K562 (cell line): ENCODE data around the gene ZBTB38. TPM values are rescaled to one million over a fixed set of nuclear protein-coding genes. Genes with fewer than 3 reads are reported as not detected.
A peak's percentile ranks its signal among the peaks of the same experiment; 100 is the strongest.

Experiments used
- ATAC-seq: fragments of 200-7000 bp; cut with Tn5 transposase; 3 replicates; pipeline ENCODE4 v1.9.1; 2020; ENCODE audit warnings: moderate library complexity
- BruUV-seq: library from RNA; stranded (reverse); fragments of 400-500 nt; replicated peaks from 2 replicates; lab custom pipeline; 2021; lab: Mats Ljungman, UMichigan
- CTCF ChIA-PET: fragments of 300-600 bp; formaldehyde crosslinking; extraction: SDS; loops from one replicate; lab custom pipeline; 2021; ENCODE audit warnings: low intra/inter-chr PET ratio; lab: Yijun Ruan, JAX
- POLR2A ChIA-PET: fragments of 300-600, 350-650 bp; sonication (Branson Sonifier 250); formaldehyde crosslinking; extraction: SDS; loops from one replicate; lab custom pipeline; 2021; ENCODE audit warnings: antibody characterized with exemption, inconsistent platforms; lab: Yijun Ruan, JAX
- DNase-seq, 4 experiments: peaks; one replicate each; pipeline versions ENCODE4 v3.0.0 to v3.0.0-alpha.2; 2011 to 2018; ENCODE audit warnings: low spot score in 3 of 4, mixed read lengths in 3 of 4; ENCODE audit errors: extremely low read depth in 1 of 4
- FAIRE-seq: peaks from 2 replicates; lab custom pipeline; 2011; peaks lifted over from hg19 to GRCh38; lab: Jason Lieb, UNC
- H2AFZ ChIP-seq: 2 replicates; pipeline ENCODE4 v1.6.0; 2011; ENCODE audit warnings: low read depth, low read length, control low read depth, inconsistent platforms
- H3K27ac ChIP-seq: fragments of 200-600 bp; 3 replicates; pipeline ENCODE4 v1.8.0; 2011; ENCODE audit warnings: low read depth, mild to moderate bottlenecking, control low read depth, inconsistent platforms, low read length, moderate library complexity, mixed read lengths; ENCODE audit errors: extremely low read depth
- H3K27me3 ChIP-seq, 2 experiments: fragments of 300-600 bp in 1 of 2; 2 replicates in 1 of 2; 3 replicates in 1 of 2; pipeline versions ENCODE4 v1.6.0 to v1.8.0; 2011; ENCODE audit warnings: inconsistent platforms in 2 of 2, low read length in 2 of 2, mild to moderate bottlenecking in 1 of 2, mixed read lengths in 1 of 2, moderate library complexity in 1 of 2; ENCODE audit not compliant: control insufficient read depth in 2 of 2, insufficient read depth in 2 of 2
- H3K36me3 ChIP-seq: fragments of 300-600 bp; 3 replicates; pipeline ENCODE4 v1.8.0; 2011; ENCODE audit warnings: mild to moderate bottlenecking, low read length, inconsistent platforms; ENCODE audit not compliant: control insufficient read depth, insufficient read depth
- H3K4me1 ChIP-seq, 2 experiments: fragments of 200-600 bp in 1 of 2; replicated peaks in 1 of 2; 2 replicates in 1 of 2; 3 replicates in 1 of 2; pipeline versions ENCODE4 v1.5.1 to v1.8.0; 2011; ENCODE audit warnings: inconsistent platforms in 2 of 2, low read length in 2 of 2, mild to moderate bottlenecking in 1 of 2, mixed read lengths in 1 of 2, moderate library complexity in 1 of 2; ENCODE audit not compliant: control insufficient read depth in 2 of 2, insufficient read depth in 2 of 2
- H3K4me2 ChIP-seq: 2 replicates; pipeline ENCODE4 v1.6.1; 2011; ENCODE audit warnings: low read length, control low read depth, inconsistent platforms, mixed read lengths; ENCODE audit not compliant: insufficient read depth
- H3K4me3 ChIP-seq: fragments of 200-600 bp; sonication (generic), shearing (Covaris generic); 2 replicates; pipeline ENCODE4 v1.5.1; 2016; ENCODE audit warnings: control low read depth, inconsistent platforms
- H3K79me2 ChIP-seq: fragments of 200-600 bp; 3 replicates; pipeline ENCODE4 v1.8.0; 2011; ENCODE audit warnings: low read length, inconsistent platforms; ENCODE audit not compliant: control insufficient read depth, insufficient read depth
- H3K9ac ChIP-seq, 2 experiments: 2 replicates each; pipeline versions ENCODE4 v1.6.0 to v1.6.1; 2011; ENCODE audit warnings: low read depth in 2 of 2, low read length in 2 of 2, control low read depth in 1 of 2, inconsistent platforms in 1 of 2, mild to moderate bottlenecking in 1 of 2, mixed read lengths in 1 of 2; ENCODE audit not compliant: insufficient read depth in 1 of 2
- H3K9me1 ChIP-seq: one replicate; pipeline ENCODE4 v1.6.0; 2011; ENCODE audit warnings: inconsistent platforms, mild to moderate bottlenecking, low read length, moderate library complexity; ENCODE audit not compliant: control insufficient read depth, insufficient read depth
- H3K9me3 ChIP-seq: replicated peaks from 2 replicates; pipeline ENCODE4 v1.5.1; 2011; ENCODE audit warnings: low read depth, low read length, inconsistent platforms; ENCODE audit not compliant: control insufficient read depth, insufficient read depth
- H4K20me1 ChIP-seq: replicated peaks from 2 replicates; pipeline ENCODE4 v1.6.1; 2011; ENCODE audit warnings: low read length, inconsistent platforms, mixed read lengths; ENCODE audit not compliant: control insufficient read depth, insufficient read depth
- ARID2 ChIP-seq: fragments of 450-650 bp; IDR thresholded peaks from 2 replicates; pipeline ENCODE4 v1.6.1; 2017; ENCODE audit warnings: antibody characterized with exemption, mild to moderate bottlenecking
- BCOR ChIP-seq: fragments of 450-650 bp; IDR thresholded peaks from 2 replicates; pipeline ENCODE4 v1.6.1; 2016
- CBX1 ChIP-seq: sonication (generic); IDR thresholded peaks from 2 replicates; pipeline ENCODE4 v1.6.1; 2016; ENCODE audit warnings: antibody characterized with exemption, low read depth, mild to moderate bottlenecking
- CC2D1A ChIP-seq: fragments of 450-650 bp; IDR thresholded peaks from 2 replicates; pipeline ENCODE4 v1.6.1; 2017; ENCODE audit warnings: mild to moderate bottlenecking
- CHCHD3 ChIP-seq: fragments of 250-450 bp; sonication (Bioruptor Pico); IDR thresholded peaks from 2 replicates; pipeline ENCODE4 v2.1.2; 2022; ENCODE audit warnings: mild to moderate bottlenecking
- DMBX1 ChIP-seq: fragments of 250-450 bp; sonication (Bioruptor Pico); IDR thresholded peaks from 2 replicates; pipeline ENCODE4 v1.8.0; 2022; ENCODE audit warnings: inconsistent platforms, mild to moderate bottlenecking, moderate library complexity, borderline replicate concordance
- EP400 ChIP-seq: fragments of 450-650 bp; IDR thresholded peaks from 2 replicates; pipeline ENCODE4 v1.6.1; 2017; ENCODE audit warnings: antibody characterized with exemption, mild to moderate bottlenecking, moderate library complexity
- ESRRA ChIP-seq: fragments of 450-650 bp; IDR thresholded peaks from 2 replicates; pipeline ENCODE4 v1.6.1; 2014; ENCODE audit warnings: low read depth, mild to moderate bottlenecking, moderate library complexity, borderline replicate concordance
- FOS ChIP-seq: IDR thresholded peaks from 3 replicates; pipeline ENCODE4 v1.6.1; 2011; ENCODE audit not compliant: insufficient read length; ENCODE audit errors: extremely low read depth
- FOXA1 ChIP-seq: fragments of 450-650 bp; IDR thresholded peaks from 2 replicates; pipeline ENCODE4 v1.6.1; 2016; ENCODE audit warnings: mild to moderate bottlenecking, borderline replicate concordance
- HDAC8 ChIP-seq: fragments of 450-650 bp; IDR thresholded peaks from 2 replicates; pipeline ENCODE4 v1.6.1; 2016; ENCODE audit warnings: mild to moderate bottlenecking, missing genetic modification characterization, moderate library complexity, missing compliant biosample characterization
- IRF2 ChIP-seq: sonication (generic); formaldehyde crosslinking; IDR thresholded peaks from 2 replicates; pipeline ENCODE4 v1.8.1; 2022; ENCODE audit warnings: mild to moderate bottlenecking, missing genetic modification reagents
- KDM1A ChIP-seq, 2 experiments: fragments of 450-650 bp; IDR thresholded peaks; 2 replicates each; pipeline ENCODE4 v1.6.1; 2016; ENCODE audit warnings: mild to moderate bottlenecking in 2 of 2
- KLF16 ChIP-seq: IDR thresholded peaks from 2 replicates; pipeline ENCODE4 v1.6.1; 2016; ENCODE audit warnings: antibody characterized with exemption
- TEAD4 ChIP-seq, 2 experiments: sonication (generic) in 1 of 2; formaldehyde crosslinking in 1 of 2; IDR thresholded peaks; 2 replicates each; pipeline versions ENCODE4 v1.6.1 to v1.8.0; 2012 to 2022; ENCODE audit warnings: borderline replicate concordance in 1 of 2, inconsistent platforms in 1 of 2, low read length in 1 of 2, mild to moderate bottlenecking in 1 of 2, missing genetic modification reagents in 1 of 2
- WHSC1 ChIP-seq: IDR thresholded peaks from one replicate; pipeline ENCODE4 v1.6.1; 2012; ENCODE audit warnings: low read length, control low read depth, inconsistent platforms
- WGBS: fragments of 100-300 bp; shearing (Covaris generic); methylation state at CpG from one replicate; pipeline ENCODE4 v1.1.6; 2016; ENCODE audit warnings: low coverage, mixed read lengths; ENCODE audit not compliant: insufficient coverage; ENCODE audit errors: missing lambda C conversion rate; 5-methylcytosine and 5-hydroxymethylcytosine counted together
- in situ Hi-C: fragments of 300-500 bp; cut with MboI; formaldehyde crosslinking; loops from 4 replicates; pipeline ENCODE4 v1.15.0; 2018; ENCODE audit warnings: inconsistent platforms, mixed read lengths
- intact Hi-C: fragments of 100-400 bp; cut with micrococcal nuclease; formaldehyde crosslinking; loops from 2 replicates; pipeline ENCODE4 v1.14.2; 2022
- polyA plus RNA-seq, 8 experiments: library from polyadenylated mRNA; depleted of rRNA in 4 of 8; stranded (reverse) in 5 of 8; unstranded in 3 of 8; fragments of >200 nt; fragmentation: Nextera tagmentation in 2 of 8; fragmentation: Illumina TruSeq in 1 of 8; extraction: Ambion mirVana in 2 of 8; extraction: Trizol in 1 of 8; gene quantifications; 2 replicates each; pipeline versions ENCODE4 v1.2.1 to v1.2.3, GENCODE V29; 2011 to 2014; ENCODE audit warnings: inconsistent platforms in 1 of 8, missing spikeins in 1 of 8
- total RNA-seq, 7 experiments: library from RNA; depleted of rRNA in 6 of 7; stranded (reverse); fragments of >200 nt in 6 of 7; fragmentation: Illumina TruSeq in 2 of 7; extraction: Trizol in 2 of 7; gene quantifications; 2 replicates each; pipeline versions ENCODE4 v1.2.1 to v1.2.3, GENCODE V29; 2011 to 2021; ENCODE audit warnings: low replicate concordance in 1 of 7

ZBTB38 gene
- total and polyA plus RNA-seq, 9 of the 15 experiments (the other 6 are each of a cell fraction or from before 2014, with no cell fraction given), result 12.1 to 39.4 (median 22.9) TPM

DNA sequence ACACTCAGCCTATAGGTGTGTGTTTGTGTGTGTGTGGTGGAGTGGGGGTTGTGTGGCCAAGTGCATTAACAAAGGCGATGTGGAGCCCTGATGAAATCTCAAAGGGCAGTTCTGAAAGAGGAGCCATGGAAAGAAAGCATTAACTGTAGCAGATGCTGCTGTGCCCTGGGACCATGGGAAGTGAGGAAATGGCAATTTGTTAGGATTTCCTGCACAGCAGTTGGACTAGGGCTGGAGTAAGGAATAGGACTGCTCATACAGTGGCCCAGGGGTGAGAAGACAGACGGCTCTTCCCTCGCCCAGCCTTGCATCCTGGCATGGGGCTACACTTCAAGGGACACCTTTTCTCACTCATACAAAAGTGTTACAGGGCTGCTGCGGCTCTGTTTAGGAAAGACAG lies 12.3 kb upstream of the ZBTB38 start:
- TF ChIP-seq CHCHD3 (CRISPR knock-in tag) (no peak), IRF2 (0 out of 2 replicates have a peak, but pooled peaks have one; percentile 18)
- ChIA-PET CTCF (no interaction called here), POLR2A (no interaction called here)
- 64% methylated on average over 4 of the region's 4 CpGs for WGBS
- ATAC-seq, result no peak
- H3K27ac ChIP-seq, result no peak overlapping the region
- H3K9me3 ChIP-seq, result no peaks in the 10 kb centered on the region
- H3K4me2 ChIP-seq, result no peak overlapping the region
- in situ Hi-C loops, result no loop called here
- H3K4me1 ChIP-seq, result peaks cover 9 to 66% of the 10 kb centered on the region in 2 experiments; a peak in 4 of 5 replicates
- no peaks in the 10 kb centered on the region for H4K20me1 ChIP-seq
- H3K36me3 ChIP-seq, result no peaks in the 10 kb centered on the region
- FAIRE-seq, result no peak
- BruUV-seq, result no TSS peak
- no peak overlapping the region for H3K4me3 ChIP-seq
- H3K9me1 ChIP-seq, result peaks cover 4% of the 10 kb centered on the region
- no peak for DNase-seq
- H3K79me2 ChIP-seq, result no peaks in the 10 kb centered on the region
- H2AFZ ChIP-seq, result peak overlapping the region; percentile 29; the same call in 1 of the 2 replicates
- H3K9ac ChIP-seq, result no peak overlapping the region
- no peaks in the 10 kb centered on the region for H3K27me3 ChIP-seq
- intact Hi-C loops, result no loop called here

DNA sequence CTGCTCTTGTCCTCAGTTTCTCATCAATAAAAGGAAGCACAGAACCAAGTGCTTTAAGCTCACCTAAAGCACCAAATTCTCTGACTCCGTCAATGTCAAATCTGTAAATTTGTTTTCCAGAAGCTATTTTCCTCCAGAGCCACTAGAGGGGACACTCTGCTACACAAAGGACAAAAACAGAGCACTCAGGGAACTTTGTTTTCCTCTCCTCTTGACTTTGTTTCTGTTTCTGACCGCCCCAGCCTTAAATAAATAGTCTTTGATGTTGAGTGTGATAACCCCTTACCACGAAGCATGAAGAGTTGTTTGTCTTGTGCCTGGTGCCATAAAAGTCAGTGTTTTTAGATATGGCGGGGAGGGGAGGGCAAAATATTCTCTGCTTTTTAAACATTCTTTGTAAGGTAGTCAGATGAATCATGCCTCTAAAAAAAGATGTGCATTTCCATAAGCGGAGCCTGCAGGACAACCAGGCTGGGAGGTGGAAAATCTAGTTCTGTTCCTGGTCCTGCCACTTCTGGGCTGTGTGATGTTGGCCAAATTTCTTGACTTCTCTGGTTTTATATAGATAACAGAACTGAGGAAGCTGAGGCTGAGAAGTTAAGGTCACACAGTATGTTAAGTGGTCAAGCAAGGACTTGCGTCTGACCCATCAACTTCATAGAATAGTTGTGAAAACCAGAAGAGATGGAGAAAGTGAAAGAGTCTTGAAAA lies 7.3 kb upstream of the ZBTB38 start:
- Histone ChIP-seq H3K9me1 (no peaks in the 10 kb centered on the region), H3K9ac (peak overlapping the region in 1 of 2 experiments; percentile 32; a peak in 2 of 4 replicates), H3K4me3 (no peak overlapping the region), H3K79me2 (no peaks in the 10 kb centered on the region), H3K4me2 (peak overlapping the region; percentile 60), H2AFZ (peak overlapping the region; percentile 90), H3K9me3 (no peaks in the 10 kb centered on the region), H3K27ac (peak overlapping the region; percentile 37; the same call in 1 of the 3 replicates), H3K36me3 (no peaks in the 10 kb centered on the region), H3K4me1 (peaks cover 0 to 30% of the 10 kb centered on the region in 2 experiments; a peak in 3 of 5 replicates), H4K20me1 (no peaks in the 10 kb centered on the region), H3K27me3 (no peaks in the 10 kb centered on the region)
- 17% methylated on average over 6 of the region's 6 CpGs for WGBS
- DNase-seq (peak; percentile 45 to 78 (median 60)), ATAC-seq (peak; percentile 86), FAIRE-seq (peak; percentile 86)
- ChIA-PET POLR2A (interaction anchor here (0.6 to 1.7 kb wide), 13 partner anchors 8 to 790 kb away, joined by 3 to 6 read pairs (median 3); no protein-coding TSS in a partner anchor), CTCF (interaction anchor here (0.6 to 1.6 kb wide), 4 partner anchors 49 to 98 kb away, joined by 3 to 10 read pairs (median 3); no protein-coding TSS in a partner anchor)
- in situ Hi-C loops, result no loop called here
- no TSS peak for BruUV-seq
- intact Hi-C loops, result loop anchor here (1.0 to 5.0 kb wide), 4 partner anchors 49 to 201 kb away; no protein-coding TSS in a partner anchor
- TF ChIP-seq KDM1A (IDR thresholded peaks at IDR 0.05) (peak; percentile 87 to 92), FOS (no peak), TEAD4 (IDR thresholded peaks at IDR 0.05; ENCODE audit: low read length) (0 out of 2 replicates have a peak, but pooled peaks have one; percentile 17), TEAD4 (CRISPR knock-in tag; IDR thresholded peaks at IDR 0.05; ENCODE audit: borderline replicate concordance) (no peak), KLF16 (peak; percentile 37; the same call in 1 of the 2 replicates), BCOR (peak; percentile 97), ARID2 (0 out of 2 replicates have a peak, but pooled peaks have one; percentile 44), EP400 (peak; percentile 43), CBX1 (peak; percentile 52; the same call in 1 of the 2 replicates), FOXA1 (0 out of 2 replicates have a peak, but pooled peaks have one; percentile 24), DMBX1 (0 out of 2 replicates have a peak, but pooled peaks have one; percentile 54), HDAC8 (no peak), WHSC1 (no peak), CC2D1A (peak; percentile 47; the same call in 1 of the 2 replicates), ESRRA (0 out of 2 replicates have a peak, but pooled peaks have one; percentile 14)
